H1 (cell line): ENCODE measurements around the gene ODAD3. TPM values are rescaled to one million over a fixed set of nuclear protein-coding genes. Genes with fewer than 3 reads are reported as not detected.

Source experiments
- CTCF ChIA-PET: fragments of 300-600 bp; sonication (Branson Sonifier 250); formaldehyde crosslinking; loops from one replicate; lab custom pipeline; 2021; ENCODE audit not compliant: partially characterized antibody; lab: Charles Lee
- POLR2A ChIA-PET: fragments of 300-600 bp; sonication (Branson Sonifier 250); formaldehyde crosslinking; loops from one replicate; lab custom pipeline; 2021; ENCODE audit warnings: inconsistent platforms; ENCODE audit not compliant: partially characterized antibody; lab: Charles Lee
- DNase-seq, 2 experiments: peaks; one replicate each; pipeline versions ENCODE4 v3.0.0 to v3.0.0-alpha.2; 2010 to 2022; ENCODE audit warnings: low spot score in 2 of 2, low read depth in 1 of 2, mixed read lengths in 1 of 2
- FAIRE-seq: peaks from 2 replicates; lab custom pipeline; 2011; peaks lifted over from hg19 to GRCh38; lab: Jason Lieb, UNC
- H2AFZ ChIP-seq: 2 replicates; pipeline ENCODE4 v1.8.1; 2012; ENCODE audit warnings: low read length, inconsistent platforms
- H2AK5ac ChIP-seq: 2 replicates; pipeline ENCODE4 v1.6.1; 2013; ENCODE audit warnings: low read depth, low read length
- H2BK120ac ChIP-seq: replicated peaks from 2 replicates; pipeline ENCODE3; 2013; ENCODE audit warnings: low read depth, low read length, inconsistent platforms
- H2BK12ac ChIP-seq: 2 replicates; pipeline ENCODE4 v1.6.1; 2013; ENCODE audit warnings: low read depth, low read length
- H2BK15ac ChIP-seq: 2 replicates; pipeline ENCODE4 v1.6.1; 2013; ENCODE audit warnings: low read length
- H2BK20ac ChIP-seq: 2 replicates; pipeline ENCODE4 v1.6.1; 2013; ENCODE audit warnings: low read length
- H2BK5ac ChIP-seq: 2 replicates; pipeline ENCODE4 v1.6.1; 2013; ENCODE audit warnings: low read depth, low read length
- H3K14ac ChIP-seq: 2 replicates; pipeline ENCODE4 v1.6.1; 2013; ENCODE audit warnings: inconsistent platforms; ENCODE audit not compliant: insufficient read length
- H3K18ac ChIP-seq: 2 replicates; pipeline ENCODE4 v1.6.1; 2013; ENCODE audit warnings: low read length; ENCODE audit errors: extremely low read depth
- H3K23ac ChIP-seq: 2 replicates; pipeline ENCODE4 v1.6.1; 2013; ENCODE audit warnings: inconsistent platforms; ENCODE audit not compliant: insufficient read length
- H3K23me2 ChIP-seq: 2 replicates; pipeline ENCODE4 v1.6.1; 2013; ENCODE audit warnings: low read depth, low read length
- H3K27ac ChIP-seq: 2 replicates; pipeline ENCODE4 v1.6.1; 2011; ENCODE audit warnings: low read depth, low read length, inconsistent platforms
- H3K27me3 ChIP-seq, 4 experiments: replicated peaks in 1 of 4; 1 replicate in 1 of 4; 2 replicates in 3 of 4; pipeline versions ENCODE4 v1.6.1 to v1.8.1; 2011 to 2013; ENCODE audit warnings: low read length in 3 of 4, mild to moderate bottlenecking in 3 of 4, inconsistent platforms in 2 of 4, mixed read lengths in 2 of 4, moderate library complexity in 1 of 4; ENCODE audit not compliant: control insufficient read depth in 3 of 4, insufficient read depth in 3 of 4; ENCODE audit errors: extremely low read depth in 1 of 4
- H3K36me3 ChIP-seq, 4 experiments: 2 replicates each; pipeline versions ENCODE4 v1.6.1 to v1.8.1; 2011 to 2013; ENCODE audit warnings: mild to moderate bottlenecking in 4 of 4, low read length in 3 of 4, moderate library complexity in 2 of 4, control low read depth in 1 of 4, inconsistent platforms in 1 of 4; ENCODE audit not compliant: insufficient read depth in 4 of 4, control insufficient read depth in 2 of 4
- H3K4ac ChIP-seq: replicated peaks from 2 replicates; pipeline ENCODE3; 2013; ENCODE audit warnings: low read length, low read depth, mixed read lengths, inconsistent platforms; ENCODE audit not compliant: insufficient read length
- H3K4me1 ChIP-seq, 4 experiments: replicated peaks in 1 of 4; 1 replicate in 1 of 4; 2 replicates in 3 of 4; pipeline versions ENCODE4 v1.6.1 to v1.8.1; 2011 to 2013; ENCODE audit warnings: low read length in 3 of 4, inconsistent platforms in 2 of 4, mixed read lengths in 1 of 4; ENCODE audit not compliant: insufficient read depth in 4 of 4, control insufficient read depth in 3 of 4
- H3K4me2 ChIP-seq, 2 experiments: 2 replicates each; pipeline versions ENCODE4 v1.6.1 to v1.8.1; 2011 to 2013; ENCODE audit warnings: low read depth in 2 of 2, low read length in 2 of 2, control low read depth in 1 of 2, inconsistent platforms in 1 of 2, mild to moderate bottlenecking in 1 of 2; ENCODE audit not compliant: insufficient read depth in 1 of 2
- H3K4me3 ChIP-seq, 4 experiments: fragments of 200-600, 300-600 bp in 1 of 4; sonication (generic), shearing (Covaris generic), sonication (Bioruptor Twin) in 1 of 4; 2 replicates each; pipeline versions ENCODE4 v1.5.1 to v1.8.1; 2011 to 2016; ENCODE audit warnings: low read length in 4 of 4, low read depth in 3 of 4, control low read depth in 2 of 4, inconsistent platforms in 2 of 4, mild to moderate bottlenecking in 2 of 4, mixed read lengths in 1 of 4, moderate library complexity in 1 of 4; ENCODE audit not compliant: insufficient read depth in 2 of 4; ENCODE audit errors: extremely low read depth in 1 of 4
- H3K56ac ChIP-seq: replicated peaks from 2 replicates; pipeline ENCODE3; 2013; ENCODE audit warnings: low read depth, mild to moderate bottlenecking, mixed read lengths, low read length, inconsistent platforms; ENCODE audit not compliant: insufficient read length
- H3K79me1 ChIP-seq: 2 replicates; pipeline ENCODE4 v1.6.1; 2013; ENCODE audit warnings: low read depth, low read length, control low read depth
- H3K79me2 ChIP-seq, 2 experiments: 2 replicates each; pipeline versions ENCODE4 v1.6.1 to v1.8.1; 2012 to 2013; ENCODE audit warnings: low read length in 2 of 2, mild to moderate bottlenecking in 2 of 2, inconsistent platforms in 1 of 2; ENCODE audit not compliant: insufficient read depth in 2 of 2, control insufficient read depth in 1 of 2
- H3K9ac ChIP-seq, 4 experiments: replicated peaks in 1 of 4; 1 replicate in 1 of 4; 2 replicates in 3 of 4; pipeline versions ENCODE4 v1.6.1 to v1.8.1; 2011 to 2013; ENCODE audit warnings: low read depth in 3 of 4, low read length in 3 of 4, control low read depth in 2 of 4, mild to moderate bottlenecking in 2 of 4, moderate library complexity in 2 of 4, inconsistent platforms in 1 of 4; ENCODE audit errors: extremely low read depth in 1 of 4
- H3K9me3 ChIP-seq, 2 experiments: 2 replicates each; pipeline versions ENCODE4 v1.6.1 to v1.8.1; 2012 to 2013; ENCODE audit warnings: mild to moderate bottlenecking in 2 of 2, moderate library complexity in 2 of 2, control low read depth in 1 of 2, inconsistent platforms in 1 of 2, low read depth in 1 of 2, low read length in 1 of 2, mixed read lengths in 1 of 2; ENCODE audit not compliant: insufficient read depth in 2 of 2
- H4K20me1 ChIP-seq, 2 experiments: replicated peaks in 1 of 2; 2 replicates each; pipeline versions ENCODE3 to v1.8.1; 2011 to 2013; ENCODE audit warnings: inconsistent platforms in 2 of 2, low read length in 2 of 2, mild to moderate bottlenecking in 1 of 2; ENCODE audit not compliant: insufficient read depth in 2 of 2, control insufficient read depth in 1 of 2
- H4K5ac ChIP-seq: 2 replicates; pipeline ENCODE4 v1.6.1; 2013; ENCODE audit warnings: low read length, low read depth, mixed read lengths, inconsistent platforms; ENCODE audit not compliant: insufficient read length
- H4K8ac ChIP-seq: 2 replicates; pipeline ENCODE4 v1.8.0; 2013; ENCODE audit warnings: mild to moderate bottlenecking, moderate library complexity, low read length, inconsistent platforms; ENCODE audit not compliant: insufficient read depth; ENCODE audit errors: extremely low read depth
- H4K91ac ChIP-seq: replicated peaks from 2 replicates; pipeline ENCODE3; 2013; ENCODE audit warnings: low read length, mixed read lengths, inconsistent platforms; ENCODE audit not compliant: insufficient read length
- HDAC2 ChIP-seq, 2 experiments: fragments of 300-600 bp in 1 of 2; sonication (generic) in 1 of 2; IDR thresholded peaks; 2 replicates each; pipeline ENCODE4 v1.6.1; 2011 to 2012; ENCODE audit warnings: low read depth in 2 of 2, low read length in 2 of 2, mild to moderate bottlenecking in 2 of 2, moderate library complexity in 2 of 2, borderline replicate concordance in 1 of 2, inconsistent platforms in 1 of 2
- MAFK ChIP-seq: IDR thresholded peaks from 2 replicates; pipeline ENCODE4 v1.6.1; 2012; ENCODE audit warnings: low read depth, mild to moderate bottlenecking, improper control_type of control experiment, low read length
- NRF1 ChIP-seq: IDR thresholded peaks from 2 replicates; pipeline ENCODE4 v1.6.1; 2011; ENCODE audit warnings: mild to moderate bottlenecking, low read depth, low read length, improper control_type of control experiment
- PHF8 ChIP-seq: fragments of 200-600 bp; sonication (generic); conservative IDR thresholded peaks from 2 replicates; pipeline ENCODE4 v1.7.1; 2012; ENCODE audit warnings: low read depth, mild to moderate bottlenecking, inconsistent platforms, low read length, moderate library complexity
- POLR2A ChIP-seq, 2 experiments: IDR thresholded peaks; 1 replicate in 1 of 2; 2 replicates in 1 of 2; pipeline ENCODE4 v1.6.1; 2011; ENCODE audit warnings: low read depth in 2 of 2, low read length in 2 of 2, mild to moderate bottlenecking in 2 of 2; ENCODE audit errors: control extremely low read depth in 1 of 2
- SIN3A ChIP-seq, 2 experiments: IDR thresholded peaks in 1 of 2; conservative IDR thresholded peaks in 1 of 2; 2 replicates each; pipeline ENCODE4 v1.6.1; 2011 to 2012; ENCODE audit warnings: low read length in 2 of 2, improper control_type of control experiment in 1 of 2, low read depth in 1 of 2, mild to moderate bottlenecking in 1 of 2
- SUZ12 ChIP-seq: fragments of 200-600 bp; sonication (generic); IDR thresholded peaks from 2 replicates; pipeline ENCODE4 v1.6.1; 2012; ENCODE audit warnings: mild to moderate bottlenecking, inconsistent platforms, low read length, moderate library complexity, mixed read lengths
- USF2 ChIP-seq: IDR thresholded peaks from 2 replicates; pipeline ENCODE4 v1.6.1; 2011; ENCODE audit warnings: low read length, improper control_type of control experiment
- WGBS, 2 experiments: shearing (Covaris generic) in 1 of 2; methylation state at CpG; one replicate each; pipeline versions ENCODE4 v1.1.6 to v1.1.7; 2013 to 2015; ENCODE audit warnings: low lambda C conversion rate in 2 of 2, mixed read lengths in 2 of 2, inconsistent platforms in 1 of 2, low coverage in 1 of 2, missing lambda C conversion rate in 1 of 2; ENCODE audit not compliant: insufficient replicate concordance in 2 of 2, insufficient coverage in 1 of 2, insufficient read length in 1 of 2; ENCODE audit errors: extremely low coverage in 1 of 2, missing lambda C conversion rate in 1 of 2; 5-methylcytosine and 5-hydroxymethylcytosine counted together
- polyA plus RNA-seq, 7 experiments: library from polyadenylated mRNA; depleted of rRNA in 3 of 7; stranded (reverse) in 5 of 7; unstranded in 2 of 7; fragments of >200 nt in 5 of 7; fragments of 200-250 nt in 2 of 7; gene quantifications; 1 replicate in 5 of 7; 2 replicates in 1 of 7; 4 replicates in 1 of 7; pipeline versions ENCODE4 v1.2.1 to v1.2.3, GENCODE V29; 2011 to 2013; ENCODE audit warnings: missing spikeins in 2 of 7, mixed read lengths in 2 of 7
- total RNA-seq: library from RNA; stranded (reverse); fragmentation: NEBNext Ultra II Directional; extraction: Animal tissue kit (Norgen Biotek cat#: 25700); gene quantifications from 2 replicates; pipeline ENCODE4 v1.2.1, GENCODE V29; 2021

ODAD3 gene
- total and polyA plus RNA-seq, 2 of the 8 experiments (the other 6 are each of a cell fraction or from before 2014, with no cell fraction given) = 2.1 to 2.2 TPM

GRCh38 chr19:11418549-11419506 is 16.1 kb downstream of the ODAD3 start, which contains the start of gene RGL3:
Gene RGL3 (minus strand): TSS chr19:11419314. CDS start chr19:11419278, 36 bp downstream.
- Histone ChIP-seq H3K18ac (peak within 1 kb of the TSS; percentile 90), H3K14ac (no peak within 1 kb of the TSS), H3K4ac (peak within 1 kb of the TSS; percentile 92), H3K36me3 (0 out of 8 replicates have a peak, but pooled peaks cover 0 to 3% (median 0%) of the 10 kb centered on the region in 4 experiments), H4K8ac (peak within 1 kb of the TSS; percentile 94), H3K4me2 (peak within 1 kb of the TSS; percentile 90 to 98), H3K79me1 (peaks cover 5% of the 10 kb centered on the region), H3K4me3 (peak within 1 kb of the TSS; percentile 72 to 88 (median 80)), H4K5ac (peak within 1 kb of the TSS; percentile 97), H3K27me3 (peaks cover 2 to 26% (median 18%) of the 10 kb centered on the region in 4 experiments), H2BK5ac (peak within 1 kb of the TSS; percentile 96), H4K91ac (peak within 1 kb of the TSS; percentile 97), H3K23me2 (peaks cover 34% of the 10 kb centered on the region), H2BK20ac (peak within 1 kb of the TSS; percentile 72; the same call in 1 of the 2 replicates), H3K27ac (peak within 1 kb of the TSS; percentile 69; the same call in 1 of the 2 replicates), H2BK15ac (no peak within 1 kb of the TSS), H2BK12ac (peak within 1 kb of the TSS; percentile 92; the same call in 1 of the 2 replicates), H3K56ac (peak within 1 kb of the TSS; percentile 91), H2AFZ (no peak within 1 kb of the TSS), H3K23ac (no peak within 1 kb of the TSS), H3K9ac (peak within 1 kb of the TSS; percentile 58 to 77 (median 65)), H3K4me1 (peaks cover 0 to 15% (median 8%) of the 10 kb centered on the region in 4 experiments; a peak in 5 of 7 replicates), H3K9me3 (no peaks in the 10 kb centered on the region), H3K79me2 (no peaks in the 10 kb centered on the region), H4K20me1 (no peaks in the 10 kb centered on the region), H2BK120ac (peak within 1 kb of the TSS; percentile 28), H2AK5ac (no peak within 1 kb of the TSS)
- CTCF ChIA-PET = interaction anchor here (0.6 to 13.7 kb wide), 9 partner anchors 10 to 1295 kb away, joined by 3 to 197 read pairs (median 4); partner anchors contain the start of genes EPOR, ODAD3, PRKCSH and SWSAP1
- POLR2A ChIA-PET = interaction anchor here (0.6 to 3.6 kb wide), 23 partner anchors 8 to 125 kb away, joined by 3 to 48 read pairs (median 4); partner anchors contain the start of genes EPOR, ODAD3, PRKCSH and SWSAP1
- WGBS, 2 experiments = 2% methylated on average over 53 of the region's 72 CpGs; no CpG with 5 or more reads in 1 of the 2 experiments
- FAIRE-seq = no peak
- peak in 1 of 2 experiments; percentile 90 for DNase-seq
- TF ChIP-seq PHF8 (peak; percentile 42; the same call in 1 of the 2 replicates), NRF1 (no peak), SUZ12 (no peak), SIN3A (conservative IDR thresholded peaks at IDR 0.05 in 1 of 2, IDR thresholded peaks at IDR 0.05 in 1 of 2; ENCODE audit: low read depth in 1 of 2, low read length in 2 of 2) (peak; percentile 10 to 49; a peak in 1 of 4 replicates), POLR2A (IDR thresholded peaks at IDR 0.05; ENCODE audit: control extremely low read depth in 1 of 2, low read depth in 2 of 2, low read length in 2 of 2) (0 out of 3 replicates have a peak, but pooled peaks of 1 of the 2 experiments have one; percentile 41), HDAC2 (IDR thresholded peaks at IDR 0.05; ENCODE audit: borderline replicate concordance in 1 of 2, low read depth in 2 of 2, low read length in 2 of 2) (0 out of 4 replicates have a peak, but pooled peaks of 1 of the 2 experiments have one; percentile 42), MAFK (no peak), USF2 (no peak)
